ENCODE data around the gene SPAG5. TPM values are rescaled to one million over a fixed set of nuclear protein-coding genes. Genes with fewer than 3 reads are reported as not detected.

The SPAG5 gene
- total RNA-seq, 1 experiment from 2014 or later: 86.6 TPM

- no TSS peak for BruUV-seq (replicated peaks)
- H3K79me2 ChIP-seq (ENCODE audit: low read length): no peaks in the 10 kb centered on the region
- no peaks in the 10 kb centered on the region for H3K27me3 ChIP-seq (ENCODE audit: low read length)
- no peaks in the 10 kb centered on the region for H4K20me1 ChIP-seq (ENCODE audit: low read length)
- no peaks in the 10 kb centered on the region for H3K9me3 ChIP-seq (ENCODE audit: low read length)
- TF ChIP-seq EZH2phosphoT487 (IDR thresholded peaks at IDR 0.05; ENCODE audit: borderline replicate concordance, low read length): no peak
- no peak for TF ChIP-seq CTCF (conservative IDR thresholded peaks at IDR 0.05; ENCODE audit: low read depth, low read length)
- TF ChIP-seq EZH2 (IDR thresholded peaks at IDR 0.05; ENCODE audit: low read length, unreplicated experiment): no peak
- ATAC-seq (no peak), DNase-seq (no peak)
- H2AFZ ChIP-seq (ENCODE audit: low read length): no peak overlapping the region
- H3K36me3 ChIP-seq (ENCODE audit: low read depth, low read length): peaks cover 25% of the 10 kb centered on the region
- H3K4me3 ChIP-seq (ENCODE audit: low read length): no peak overlapping the region
- no peaks in the 10 kb centered on the region for H3F3A ChIP-seq (ENCODE audit: low read length, unreplicated experiment)
- H3K9me2 ChIP-seq (replicated peaks; ENCODE audit: low read length): no peaks in the 10 kb centered on the region
- H3K4me2 ChIP-seq (ENCODE audit: low read length): no peak overlapping the region
- no peak overlapping the region for H3K9ac ChIP-seq (ENCODE audit: low read length)
- intact Hi-C loops (cut with micrococcal nuclease): no loop called here
- no peaks in the 10 kb centered on the region for H3K4me1 ChIP-seq (ENCODE audit: insufficient read depth, low read length)
- ChIA-PET CTCF (no interaction called here), POLR2A (ENCODE audit: unreplicated experiment) (no interaction called here)
- H3K27ac ChIP-seq (ENCODE audit: low read length): no peak overlapping the region
Measured at GRCh38 chr17:28626818-28627217, 28.0 kb upstream of the SPAG5 start.

- Histone ChIP-seq H3K27me3 (ENCODE audit: low read length) (no peaks in the 10 kb centered on the region), H3K4me1 (ENCODE audit: insufficient read depth, low read length) (no peaks in the 10 kb centered on the region), H2AFZ (ENCODE audit: low read length) (no peak overlapping the region), H3F3A (ENCODE audit: low read length, unreplicated experiment) (no peaks in the 10 kb centered on the region), H4K20me1 (ENCODE audit: low read length) (no peaks in the 10 kb centered on the region), H3K9me2 (replicated peaks; ENCODE audit: low read length) (no peaks in the 10 kb centered on the region), H3K79me2 (ENCODE audit: low read length) (no peaks in the 10 kb centered on the region), H3K9ac (ENCODE audit: low read length) (no peak overlapping the region), H3K4me3 (ENCODE audit: low read length) (no peak overlapping the region), H3K27ac (ENCODE audit: low read length) (no peak overlapping the region), H3K36me3 (ENCODE audit: low read depth, low read length) (peaks cover 34% of the 10 kb centered on the region), H3K4me2 (ENCODE audit: low read length) (no peak overlapping the region), H3K9me3 (ENCODE audit: low read length) (no peaks in the 10 kb centered on the region)
- ChIA-PET CTCF (no interaction called here), POLR2A (ENCODE audit: unreplicated experiment) (no interaction called here)
- no TSS peak for BruUV-seq (replicated peaks)
- intact Hi-C loops (cut with micrococcal nuclease): no loop called here
- no peak for TF ChIP-seq EZH2phosphoT487 (IDR thresholded peaks at IDR 0.05; ENCODE audit: borderline replicate concordance, low read length)
- no peak for TF ChIP-seq CTCF (conservative IDR thresholded peaks at IDR 0.05; ENCODE audit: low read depth, low read length)
- TF ChIP-seq EZH2 (IDR thresholded peaks at IDR 0.05; ENCODE audit: low read length, unreplicated experiment): no peak
- DNase-seq (no peak), ATAC-seq (no peak)
Measured at GRCh38 chr17:28624148-28624547, 25.3 kb upstream of the SPAG5 start.

- no peaks in the 10 kb centered on the region for H3K79me2 ChIP-seq (ENCODE audit: low read length)
- H3K9me3 ChIP-seq (ENCODE audit: low read length): no peaks in the 10 kb centered on the region
- H3K9ac ChIP-seq (ENCODE audit: low read length): no peak overlapping the region
- DNase-seq (no peak), ATAC-seq (no peak)
- H3F3A ChIP-seq (ENCODE audit: low read length, unreplicated experiment): no peaks in the 10 kb centered on the region
- H2AFZ ChIP-seq (ENCODE audit: low read length): no peak overlapping the region
- BruUV-seq (replicated peaks): no TSS peak
- no peak for TF ChIP-seq EZH2phosphoT487 (IDR thresholded peaks at IDR 0.05; ENCODE audit: borderline replicate concordance, low read length)
- TF ChIP-seq CTCF (conservative IDR thresholded peaks at IDR 0.05; ENCODE audit: low read depth, low read length): no peak
- TF ChIP-seq EZH2 (IDR thresholded peaks at IDR 0.05; ENCODE audit: low read length, unreplicated experiment): no peak
- no peak overlapping the region for H3K4me2 ChIP-seq (ENCODE audit: low read length)
- H3K4me1 ChIP-seq (ENCODE audit: insufficient read depth, low read length): no peaks in the 10 kb centered on the region
- peaks cover 38% of the 10 kb centered on the region for H3K36me3 ChIP-seq (ENCODE audit: low read depth, low read length)
- H3K27ac ChIP-seq (ENCODE audit: low read length): no peak overlapping the region
- intact Hi-C loops (cut with micrococcal nuclease): no loop called here
- no peaks in the 10 kb centered on the region for H3K9me2 ChIP-seq (replicated peaks; ENCODE audit: low read length)
- H3K4me3 ChIP-seq (ENCODE audit: low read length): no peak overlapping the region
- POLR2A ChIA-PET (ENCODE audit: unreplicated experiment): no interaction called here
- H3K27me3 ChIP-seq (ENCODE audit: low read length): no peaks in the 10 kb centered on the region
- CTCF ChIA-PET: no interaction called here
- H4K20me1 ChIP-seq (ENCODE audit: low read length): no peaks in the 10 kb centered on the region
Measured at GRCh38 chr17:28623696-28624095, 24.9 kb upstream of the SPAG5 start.

All from PC-3 (cell line).